ENCODE results near the gene KREMEN1. TPM values are rescaled to one million over a fixed set of nuclear protein-coding genes. Genes with fewer than 3 reads are reported as not detected.

The KREMEN1 gene
- total RNA-seq, 1 donor from 2014 or later, result 102 TPM

DNA sequence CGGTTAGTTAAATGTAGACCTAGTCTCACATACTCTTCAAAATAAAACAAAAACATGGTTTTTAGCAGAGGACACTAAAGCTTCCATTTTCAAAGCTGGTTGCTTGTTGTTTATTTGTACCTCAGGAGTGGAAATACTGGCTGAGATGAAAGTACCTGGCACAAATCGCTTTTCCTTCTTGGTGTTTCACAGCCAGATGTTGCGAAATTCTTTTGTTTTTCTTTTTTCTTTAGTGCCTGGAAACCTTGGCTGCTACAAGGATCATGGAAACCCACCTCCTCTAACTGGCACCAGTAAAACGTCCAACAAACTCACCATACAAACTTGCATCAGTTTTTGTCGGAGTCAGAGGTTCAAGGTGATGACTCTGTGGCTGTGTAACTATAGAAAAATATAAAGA, 48.3 kb downstream of the KREMEN1 start:
- TF ChIP-seq, protein P1, sequence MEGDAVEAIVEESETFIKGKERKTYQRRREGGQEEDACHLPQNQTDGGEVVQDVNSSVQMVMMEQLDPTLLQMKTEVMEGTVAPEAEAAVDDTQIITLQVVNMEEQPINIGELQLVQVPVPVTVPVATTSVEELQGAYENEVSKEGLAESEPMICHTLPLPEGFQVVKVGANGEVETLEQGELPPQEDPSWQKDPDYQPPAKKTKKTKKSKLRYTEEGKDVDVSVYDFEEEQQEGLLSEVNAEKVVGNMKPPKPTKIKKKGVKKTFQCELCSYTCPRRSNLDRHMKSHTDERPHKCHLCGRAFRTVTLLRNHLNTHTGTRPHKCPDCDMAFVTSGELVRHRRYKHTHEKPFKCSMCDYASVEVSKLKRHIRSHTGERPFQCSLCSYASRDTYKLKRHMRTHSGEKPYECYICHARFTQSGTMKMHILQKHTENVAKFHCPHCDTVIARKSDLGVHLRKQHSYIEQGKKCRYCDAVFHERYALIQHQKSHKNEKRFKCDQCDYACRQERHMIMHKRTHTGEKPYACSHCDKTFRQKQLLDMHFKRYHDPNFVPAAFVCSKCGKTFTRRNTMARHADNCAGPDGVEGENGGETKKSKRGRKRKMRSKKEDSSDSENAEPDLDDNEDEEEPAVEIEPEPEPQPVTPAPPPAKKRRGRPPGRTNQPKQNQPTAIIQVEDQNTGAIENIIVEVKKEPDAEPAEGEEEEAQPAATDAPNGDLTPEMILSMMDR (IDR thresholded peaks at IDR 0.05; ENCODE audit: borderline replicate concordance), result no peak
- Histone ChIP-seq H3K4me3 (no peak overlapping the region), H3K4me1 (peaks cover 6% of the 10 kb centered on the region), H3K36me3 (peaks cover 42% of the 10 kb centered on the region), H3K27ac (replicated peaks) (no peak overlapping the region), H3K9me3 (replicated peaks) (peaks cover 8% of the 10 kb centered on the region), H3K27me3 (ENCODE audit: low read depth) (no peaks in the 10 kb centered on the region)
- no peak for DNase-seq
- intact Hi-C loops (cut with micrococcal nuclease), result no loop called here

DNA sequence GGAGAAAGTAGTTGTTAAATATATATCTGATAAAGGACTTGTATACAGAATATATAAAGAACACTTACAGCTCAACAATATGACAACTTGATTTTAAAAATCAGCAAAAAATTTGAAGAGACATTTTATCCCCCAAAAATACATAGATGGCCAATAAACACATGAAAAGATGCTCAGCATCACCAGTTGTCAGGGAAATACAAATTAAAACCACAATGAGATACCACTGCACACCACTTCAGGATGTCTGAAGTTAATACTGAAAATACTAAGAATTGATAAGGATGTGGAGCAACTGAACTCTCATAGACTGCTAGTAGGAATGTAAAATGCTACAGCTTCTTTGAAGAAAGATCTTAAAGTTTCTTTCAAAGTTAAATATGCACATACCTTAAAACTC, 49.2 kb downstream of the KREMEN1 start:
- intact Hi-C loops (cut with micrococcal nuclease), result no loop called here
- Histone ChIP-seq H3K36me3 (peaks cover 43% of the 10 kb centered on the region), H3K27me3 (ENCODE audit: low read depth) (no peaks in the 10 kb centered on the region), H3K4me3 (no peak overlapping the region), H3K4me1 (no peaks in the 10 kb centered on the region), H3K27ac (replicated peaks) (no peak overlapping the region), H3K9me3 (replicated peaks) (peaks cover 8% of the 10 kb centered on the region)
- DNase-seq, result no peak
- TF ChIP-seq, protein P1 (IDR thresholded peaks at IDR 0.05; ENCODE audit: borderline replicate concordance), result no peak

DNA sequence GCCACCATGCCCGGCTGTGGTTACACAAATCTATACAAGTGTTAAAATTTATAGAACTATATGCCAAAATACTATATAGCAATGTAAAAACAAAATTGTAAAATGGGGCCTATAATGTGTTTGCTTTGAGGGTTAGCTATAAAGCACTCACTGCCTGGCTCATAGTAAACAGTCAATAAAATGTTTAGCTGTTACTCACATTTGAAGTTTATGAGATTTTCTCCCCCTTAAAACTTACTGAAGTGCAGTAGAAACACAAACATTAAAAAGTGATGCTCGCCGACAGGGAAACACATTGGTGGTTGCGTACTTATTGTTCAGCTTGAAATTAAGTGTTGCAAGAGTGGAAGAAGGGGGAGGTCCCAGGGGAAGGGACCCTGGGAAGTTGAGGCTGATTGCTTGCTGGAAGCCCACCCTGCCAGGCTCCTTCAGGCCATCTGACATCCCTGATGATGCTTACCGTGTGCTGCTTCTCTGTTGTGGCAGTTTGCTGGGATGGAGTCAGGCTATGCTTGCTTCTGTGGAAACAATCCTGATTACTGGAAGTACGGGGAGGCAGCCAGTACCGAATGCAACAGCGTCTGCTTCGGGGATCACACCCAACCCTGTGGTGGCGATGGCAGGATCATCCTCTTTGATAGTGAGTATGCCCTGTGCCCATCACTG, 52.1 kb downstream of the KREMEN1 start:
- Histone ChIP-seq H3K27me3 (ENCODE audit: low read depth) (no peaks in the 10 kb centered on the region), H3K4me3 (no peak overlapping the region), H3K27ac (replicated peaks) (no peak overlapping the region), H3K4me1 (peaks cover 19% of the 10 kb centered on the region), H3K36me3 (peaks cover 43% of the 10 kb centered on the region), H3K9me3 (replicated peaks) (peaks cover 8% of the 10 kb centered on the region)
- TF ChIP-seq, protein P1 (IDR thresholded peaks at IDR 0.05; ENCODE audit: borderline replicate concordance), result no peak
- no peak for DNase-seq
- intact Hi-C loops (cut with micrococcal nuclease), result no loop called here

DNA sequence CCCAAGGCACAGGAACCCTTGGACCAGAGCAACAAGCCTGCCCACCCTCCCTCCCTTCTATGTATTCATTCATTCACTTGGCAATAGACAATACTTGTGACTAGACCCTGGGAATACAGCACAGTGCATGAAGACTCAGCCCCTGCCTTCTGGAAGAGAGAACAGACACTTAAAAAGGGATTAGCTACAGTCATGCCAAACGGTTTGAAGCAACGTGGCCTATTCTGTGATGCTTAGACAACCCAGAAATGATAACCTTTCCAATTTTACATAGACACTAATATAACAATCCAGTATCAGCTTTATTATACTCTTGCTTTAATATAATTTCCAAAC, 52.6 kb downstream of the KREMEN1 start:
- Histone ChIP-seq H3K27me3 (ENCODE audit: low read depth) (no peaks in the 10 kb centered on the region), H3K27ac (replicated peaks) (no peak overlapping the region), H3K4me3 (no peak overlapping the region), H3K4me1 (peaks cover 24% of the 10 kb centered on the region), H3K36me3 (peaks cover 43% of the 10 kb centered on the region), H3K9me3 (replicated peaks) (peaks cover 8% of the 10 kb centered on the region)
- TF ChIP-seq, protein P1 (IDR thresholded peaks at IDR 0.05; ENCODE audit: borderline replicate concordance), result no peak
- intact Hi-C loops (cut with micrococcal nuclease), result no loop called here
- no peak for DNase-seq

DNA sequence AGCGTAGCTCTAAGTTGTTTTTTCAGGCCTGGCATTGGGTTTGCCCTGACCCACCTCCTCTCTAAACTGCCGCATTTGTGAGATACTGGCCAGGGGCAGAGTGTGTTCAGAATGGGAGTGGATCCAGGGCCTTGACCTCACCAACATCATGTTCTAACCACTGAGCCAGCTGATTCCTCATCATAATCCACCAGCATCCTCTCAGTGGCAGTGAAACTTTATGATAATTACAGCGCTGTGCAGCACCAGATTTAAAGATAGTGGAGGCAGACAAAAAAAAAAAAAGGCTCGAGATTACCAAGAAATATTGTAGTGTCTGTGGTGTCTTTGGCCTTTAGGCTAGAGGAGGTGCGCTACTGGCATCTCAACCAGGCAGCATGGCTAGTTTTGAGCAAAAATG, 53.0 kb downstream of the KREMEN1 start:
- TF ChIP-seq, protein P1 (IDR thresholded peaks at IDR 0.05; ENCODE audit: borderline replicate concordance), result no peak

More for the DNA sequence above, 53.0 kb downstream of the KREMEN1 start:
- no peak overlapping the region for H3K27ac ChIP-seq (replicated peaks)
- no peak for DNase-seq
- peaks cover 5% of the 10 kb centered on the region for H3K9me3 ChIP-seq (replicated peaks)
- peaks cover 26% of the 10 kb centered on the region for H3K4me1 ChIP-seq
- intact Hi-C loops (cut with micrococcal nuclease), result no loop called here
- no peaks in the 10 kb centered on the region for H3K27me3 ChIP-seq (ENCODE audit: low read depth)
- H3K4me3 ChIP-seq, result no peak overlapping the region
- peaks cover 43% of the 10 kb centered on the region for H3K36me3 ChIP-seq
